SH-SY5Y (cell line): ENCODE results near the gene KHSRP.

Experiments used
- GATA2 ChIP-seq: IDR thresholded peaks from 2 replicates; pipeline ENCODE4 v1.6.1; 2011; ENCODE audit warnings: mild to moderate bottlenecking, low read depth, low read length
- GATA3 ChIP-seq: IDR thresholded peaks from 2 replicates; pipeline ENCODE4 v1.6.1; 2011; ENCODE audit warnings: low read depth, mild to moderate bottlenecking, low read length, moderate library complexity

Gene KHSRP

GRCh38 chr19:6416658-6417405, 7.8 kb downstream of the KHSRP start:
- no peak for TF ChIP-seq GATA2
- no peak for TF ChIP-seq GATA3

- TF ChIP-seq GATA2 (no peak), GATA3 (no peak)
Observed at GRCh38 chr19:6415591-6416190, 8.9 kb downstream of the KHSRP start.

- TF ChIP-seq GATA3 = no peak
- no peak for TF ChIP-seq GATA2
Observed at GRCh38 chr19:6414793-6415590, 9.6 kb downstream of the KHSRP start.

- TF ChIP-seq GATA3 = no peak
- no peak for TF ChIP-seq GATA2
Observed at GRCh38 chr19:6413721-6414643, 10.6 kb downstream of the KHSRP start.

GRCh38 chr19:6413291-6413690, 11.3 kb downstream of the KHSRP start:
- TF ChIP-seq GATA2 = no peak
- TF ChIP-seq GATA3 = no peak

- TF ChIP-seq GATA3 = no peak
- TF ChIP-seq GATA2 = no peak
Observed at GRCh38 chr19:6412447-6413091, 12.0 kb downstream of the KHSRP start.

GRCh38 chr19:6412061-6412446, 12.6 kb downstream of the KHSRP start:
- TF ChIP-seq GATA3 (no peak), GATA2 (no peak)

GRCh38 chr19:6409346-6409745, 15.3 kb downstream of the KHSRP start:
- TF ChIP-seq GATA2 (no peak), GATA3 (no peak)

- TF ChIP-seq GATA3 (no peak), GATA2 (no peak)
Observed at GRCh38 chr19:6406401-6406800, 18.2 kb downstream of the KHSRP start.

GRCh38 chr19:6402837-6403608, 21.6 kb downstream of the KHSRP start:
- TF ChIP-seq GATA2 = no peak
- no peak for TF ChIP-seq GATA3

- no peak for TF ChIP-seq GATA3
- TF ChIP-seq GATA2 = no peak
Observed at GRCh38 chr19:6402058-6402457, 22.6 kb downstream of the KHSRP start.

- TF ChIP-seq GATA2 = no peak
- TF ChIP-seq GATA3 = no peak
Observed at GRCh38 chr19:6396305-6396704, 28.3 kb downstream of the KHSRP start.
